Endothelial cell of umbilical vein (primary cell): ENCODE measurements around the gene AJM1. TPM values are rescaled to one million over a fixed set of nuclear protein-coding genes. Genes with fewer than 3 reads are reported as not detected.

Source experiments
- BruUV-seq: library from RNA; stranded (reverse); fragments of 400-500 nt; replicated peaks from 2 replicates; lab custom pipeline; 2021; lab: Mats Ljungman, UMichigan
- CTCF ChIA-PET: fragments of 300-600, 350-600 bp; sonication (Branson Sonifier 250); formaldehyde crosslinking; loops from one replicate; lab custom pipeline; 2021; ENCODE audit warnings: antibody characterized with exemption, inconsistent platforms; lab: Charles Lee
- POLR2A ChIA-PET: fragments of 300-600, 350-600 bp; sonication (Branson Sonifier 250); formaldehyde crosslinking; loops from one replicate; lab custom pipeline; 2021; ENCODE audit warnings: antibody characterized with exemption, inconsistent platforms; lab: Charles Lee
- DNase-seq: peaks from one replicate; pipeline ENCODE4 v3.0.0-alpha.2; 2011; ENCODE audit warnings: low read depth, low spot score
- FAIRE-seq: peaks from 2 replicates; lab custom pipeline; 2011; peaks lifted over from hg19 to GRCh38; lab: Jason Lieb, UNC
- H2AFZ ChIP-seq: 2 replicates; pipeline ENCODE4 v1.6.0; 2012; ENCODE audit warnings: low read depth, low read length, control low read depth, inconsistent platforms
- H3K27ac ChIP-seq: 2 replicates; pipeline ENCODE4 v1.5.1; 2011; ENCODE audit warnings: low read depth, mild to moderate bottlenecking, control low read depth, low read length, moderate library complexity; ENCODE audit not compliant: insufficient read depth
- H3K27me3 ChIP-seq, 2 experiments: 2 replicates each; pipeline versions ENCODE4 v1.6.0 to v1.6.1; 2011; ENCODE audit warnings: low read length in 2 of 2, mixed read lengths in 1 of 2; ENCODE audit not compliant: control insufficient read depth in 2 of 2, insufficient read depth in 2 of 2
- H3K36me3 ChIP-seq, 2 experiments: 2 replicates in 1 of 2; 3 replicates in 1 of 2; pipeline ENCODE4 v1.5.1; 2011; ENCODE audit warnings: low read length in 2 of 2, mild to moderate bottlenecking in 1 of 2, moderate library complexity in 1 of 2; ENCODE audit not compliant: control insufficient read depth in 2 of 2, insufficient read depth in 2 of 2; ENCODE audit errors: extremely low read depth in 1 of 2
- H3K4me1 ChIP-seq: 3 replicates; pipeline ENCODE4 v1.5.1; 2011; ENCODE audit warnings: mild to moderate bottlenecking, low read length; ENCODE audit not compliant: control insufficient read depth, insufficient read depth; ENCODE audit errors: extremely low read depth
- H3K4me2 ChIP-seq: 2 replicates; pipeline ENCODE4 v1.6.1; 2011; ENCODE audit warnings: low read length, control low read depth, mixed read lengths; ENCODE audit not compliant: insufficient read depth
- H3K4me3 ChIP-seq, 3 experiments: fragments of 200-600 bp in 1 of 3; sonication (generic), shearing (Covaris generic) in 1 of 3; replicated peaks in 1 of 3; 2 replicates each; pipeline ENCODE4 v1.5.1; 2011 to 2016; ENCODE audit warnings: control low read depth in 3 of 3, low read length in 3 of 3, mild to moderate bottlenecking in 2 of 3, inconsistent platforms in 1 of 3, low read depth in 1 of 3, moderate library complexity in 1 of 3; ENCODE audit not compliant: insufficient read depth in 1 of 3
- H3K79me2 ChIP-seq: 2 replicates; pipeline ENCODE4 v1.6.0; 2012; ENCODE audit warnings: low read length, inconsistent platforms; ENCODE audit not compliant: control insufficient read depth, insufficient read depth
- H3K9ac ChIP-seq: replicated peaks from 2 replicates; pipeline ENCODE3; 2011; ENCODE audit warnings: low read length, control low read depth; ENCODE audit not compliant: insufficient read depth; ENCODE audit errors: extremely low read depth
- H3K9me1 ChIP-seq: replicated peaks from 3 replicates; pipeline ENCODE4 v1.6.0; 2011; ENCODE audit warnings: mild to moderate bottlenecking, low read length; ENCODE audit not compliant: control insufficient read depth, insufficient read depth; ENCODE audit errors: extremely low read depth
- H3K9me3 ChIP-seq: replicated peaks from 2 replicates; pipeline ENCODE4 v1.5.1; 2012; ENCODE audit warnings: low read length, inconsistent platforms; ENCODE audit not compliant: control insufficient read depth, insufficient read depth
- H4K20me1 ChIP-seq: replicated peaks from 2 replicates; pipeline ENCODE3; 2011; ENCODE audit warnings: mild to moderate bottlenecking, low read length; ENCODE audit not compliant: control insufficient read depth, insufficient read depth; ENCODE audit errors: extremely low read depth
- EZH2 ChIP-seq: IDR thresholded peaks from 2 replicates; pipeline ENCODE4 v1.6.1; 2012; ENCODE audit warnings: borderline replicate concordance, low read depth, mild to moderate bottlenecking, moderate library complexity, low read length, inconsistent platforms; ENCODE audit not compliant: severe bottlenecking
- FOS ChIP-seq: IDR thresholded peaks from 2 replicates; pipeline ENCODE4 v1.6.1; 2011; ENCODE audit warnings: mild to moderate bottlenecking, low read length, moderate library complexity, borderline replicate concordance; ENCODE audit not compliant: insufficient read depth
- GATA2 ChIP-seq: IDR thresholded peaks from 2 replicates; pipeline ENCODE4 v1.7.0; 2011; ENCODE audit warnings: low read depth, mild to moderate bottlenecking, moderate library complexity, mixed read lengths, low read length; ENCODE audit not compliant: insufficient read length, insufficient read depth
- JUN ChIP-seq: IDR thresholded peaks from 2 replicates; pipeline ENCODE4 v1.6.1; 2011; ENCODE audit warnings: borderline replicate concordance, low read depth; ENCODE audit not compliant: insufficient read length, insufficient read depth
- MYC ChIP-seq: IDR thresholded peaks from one replicate; pipeline ENCODE4 v1.6.1; 2011; ENCODE audit warnings: mild to moderate bottlenecking, low read depth, low read length
- POLR2A ChIP-seq: IDR thresholded peaks from 2 replicates; pipeline ENCODE4 v1.6.1; 2012; ENCODE audit warnings: low read depth, mild to moderate bottlenecking, control low read depth, low read length
- POLR2AphosphoS5 ChIP-seq: IDR thresholded peaks from 2 replicates; pipeline ENCODE4 v1.6.1; 2012; ENCODE audit warnings: low read depth, mild to moderate bottlenecking, control low read depth, low read length, moderate library complexity; ENCODE audit not compliant: insufficient read depth
- dilution Hi-C: fragments of 300-500 bp; cut with MboI; formaldehyde crosslinking; loops from one replicate; pipeline ENCODE4 v1.15.0; 2019; ENCODE audit warnings: low sequenced_read_pairs; ENCODE audit not compliant: extremely low pct_ligation_motif_present
- intact Hi-C: fragments of 100-400 bp; cut with micrococcal nuclease; formaldehyde crosslinking; loops from one replicate; pipeline ENCODE4 v1.10.0; 2022
- polyA plus RNA-seq, 4 experiments: library from polyadenylated mRNA; depleted of rRNA in 3 of 4; stranded (reverse) in 3 of 4; unstranded in 1 of 4; fragments of >200 nt; gene quantifications; 2 replicates each; pipeline versions ENCODE4 v1.2.1 to v1.2.3, GENCODE V29; 2011 to 2012; ENCODE audit warnings: missing spikeins in 1 of 4
- total RNA-seq: library from RNA; stranded (reverse); gene quantifications from 2 replicates; pipeline ENCODE4 v1.2.3, GENCODE V29; 2021
- TF ChIP-seq, protein P1 (sequence below), 2 donors: IDR thresholded peaks; 1 replicate in 1 of 2; 2 replicates in 1 of 2; pipeline ENCODE4 v1.5.1; 2011; ENCODE audit warnings: low read length in 2 of 2, mild to moderate bottlenecking in 2 of 2, moderate library complexity in 2 of 2, control low read depth in 1 of 2, inconsistent platforms in 1 of 2, low read depth in 1 of 2; ENCODE audit not compliant: insufficient read depth in 1 of 2; ENCODE audit errors: extremely low read depth in 1 of 2
- TF ChIP-seq, protein P2 (sequence below): IDR thresholded peaks from 2 replicates; pipeline ENCODE4 v1.6.1; 2011; ENCODE audit not compliant: insufficient read depth, insufficient read length

AJM1 gene
- total and polyA plus RNA-seq, 2 donors (not counting 3 experiments of a cell fraction or from before 2014, with no cell fraction given): 0.30 to 1.3 TPM

DNA sequence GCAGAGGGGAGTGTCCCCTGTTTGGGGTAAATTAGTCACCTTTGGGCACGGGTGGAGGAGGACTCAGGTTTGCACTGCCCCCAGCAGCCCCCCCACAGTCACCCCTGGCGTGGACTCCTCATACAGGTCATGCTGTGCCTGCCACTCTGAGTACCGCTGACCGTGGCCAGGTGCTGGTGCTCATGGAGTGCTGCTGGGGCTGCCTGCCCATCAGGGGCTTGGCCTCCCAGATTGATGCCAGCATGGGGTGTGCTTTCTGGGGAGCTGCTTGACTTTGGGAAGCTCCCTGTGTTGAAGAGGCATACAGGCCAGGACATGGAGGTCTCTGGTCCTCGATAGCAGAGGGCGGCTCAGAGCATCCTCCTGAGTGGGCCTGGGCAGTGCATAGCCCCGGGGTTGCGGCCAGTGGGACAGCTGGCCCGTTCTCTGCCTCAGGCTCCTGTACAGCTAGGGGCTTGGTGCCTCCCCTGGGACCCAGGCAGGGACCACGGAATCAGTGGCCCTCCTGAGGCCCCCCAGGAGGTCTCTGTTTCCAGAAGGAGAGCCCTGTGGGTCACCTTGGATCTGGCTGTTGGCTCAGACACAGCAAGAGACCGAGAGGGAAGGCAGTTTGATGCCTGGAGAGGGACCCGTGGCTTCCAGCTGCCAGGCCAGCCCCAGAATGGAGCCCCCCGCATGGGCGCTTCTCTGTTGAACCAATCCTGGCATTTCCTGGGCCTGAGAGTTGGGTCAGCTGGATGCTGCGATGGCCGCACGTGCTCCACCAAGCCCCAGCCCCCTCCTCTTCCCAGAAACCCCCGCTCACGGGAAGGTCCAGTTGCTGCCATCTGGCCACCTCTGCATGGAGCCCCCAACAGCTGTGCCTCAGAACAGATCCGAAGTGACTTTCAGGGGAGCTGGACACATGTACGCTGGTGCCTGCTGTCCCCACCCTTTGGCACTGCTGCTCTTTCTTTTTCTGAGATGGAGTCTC, 6.1 kb upstream of the AJM1 start:
- dilution Hi-C loops: no loop called here
- H4K20me1 ChIP-seq: no peaks in the 10 kb centered on the region
- no peak overlapping the region for H3K4me2 ChIP-seq
- FAIRE-seq (no peak), DNase-seq (no peak)
- H3K4me3 ChIP-seq: no peak overlapping the region
- H3K27me3 ChIP-seq: no peaks in the 10 kb centered on the region
- H3K9ac ChIP-seq: no peak overlapping the region
- no peak overlapping the region for H2AFZ ChIP-seq
- H3K9me1 ChIP-seq: no peaks in the 10 kb centered on the region
- H3K36me3 ChIP-seq: peaks cover 3 to 13% of the 10 kb centered on the region in 2 experiments
- BruUV-seq: no TSS peak
- H3K9me3 ChIP-seq: no peaks in the 10 kb centered on the region
- H3K4me1 ChIP-seq: no peaks in the 10 kb centered on the region
- H3K79me2 ChIP-seq: no peaks in the 10 kb centered on the region
- ChIA-PET POLR2A (interaction anchor here (0.6 kb wide), 1 partner anchor 16 kb away, joined by 3 read pairs; no protein-coding TSS in a partner anchor), CTCF (interaction anchor here (1.4 kb wide), 1 partner anchor 9 kb away, joined by 3 read pairs; no protein-coding TSS in a partner anchor)
- H3K27ac ChIP-seq: no peak overlapping the region
- TF ChIP-seq, protein P1, sequence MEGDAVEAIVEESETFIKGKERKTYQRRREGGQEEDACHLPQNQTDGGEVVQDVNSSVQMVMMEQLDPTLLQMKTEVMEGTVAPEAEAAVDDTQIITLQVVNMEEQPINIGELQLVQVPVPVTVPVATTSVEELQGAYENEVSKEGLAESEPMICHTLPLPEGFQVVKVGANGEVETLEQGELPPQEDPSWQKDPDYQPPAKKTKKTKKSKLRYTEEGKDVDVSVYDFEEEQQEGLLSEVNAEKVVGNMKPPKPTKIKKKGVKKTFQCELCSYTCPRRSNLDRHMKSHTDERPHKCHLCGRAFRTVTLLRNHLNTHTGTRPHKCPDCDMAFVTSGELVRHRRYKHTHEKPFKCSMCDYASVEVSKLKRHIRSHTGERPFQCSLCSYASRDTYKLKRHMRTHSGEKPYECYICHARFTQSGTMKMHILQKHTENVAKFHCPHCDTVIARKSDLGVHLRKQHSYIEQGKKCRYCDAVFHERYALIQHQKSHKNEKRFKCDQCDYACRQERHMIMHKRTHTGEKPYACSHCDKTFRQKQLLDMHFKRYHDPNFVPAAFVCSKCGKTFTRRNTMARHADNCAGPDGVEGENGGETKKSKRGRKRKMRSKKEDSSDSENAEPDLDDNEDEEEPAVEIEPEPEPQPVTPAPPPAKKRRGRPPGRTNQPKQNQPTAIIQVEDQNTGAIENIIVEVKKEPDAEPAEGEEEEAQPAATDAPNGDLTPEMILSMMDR (IDR thresholded peaks at IDR 0.05; ENCODE audit: extremely low read depth in 1 of 2, insufficient read depth in 1 of 2, low read depth in 1 of 2, low read length in 2 of 2): no peak
- TF ChIP-seq MYC (no peak), EZH2 (no peak), GATA2 (no peak), FOS (no peak), POLR2A (no peak), JUN (no peak), POLR2AphosphoS5 (no peak)
- TF ChIP-seq, protein P2, sequence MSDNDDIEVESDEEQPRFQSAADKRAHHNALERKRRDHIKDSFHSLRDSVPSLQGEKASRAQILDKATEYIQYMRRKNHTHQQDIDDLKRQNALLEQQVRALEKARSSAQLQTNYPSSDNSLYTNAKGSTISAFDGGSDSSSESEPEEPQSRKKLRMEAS: no peak
- intact Hi-C loops: no loop called here
